SU-DHL-6 (cell line): ENCODE data around the gene XIRP2.

Experiments used
- H2AFZ ChIP-seq: fragments of 200-600 bp; sonication (generic); 2 replicates; pipeline ENCODE4 v1.6.1; 2014; ENCODE audit warnings: low read depth, mild to moderate bottlenecking, moderate library complexity, mixed read lengths, antibody characterized with exemption, low read length; ENCODE audit not compliant: severe bottlenecking
- H3F3A ChIP-seq: fragments of 200-600 bp; shearing (Covaris generic); 2 replicates; pipeline ENCODE4 v1.6.0; 2016; ENCODE audit warnings: antibody characterized with exemption, mild to moderate bottlenecking; ENCODE audit not compliant: insufficient read depth
- H3K27ac ChIP-seq: fragments of 200-600 bp; sonication (generic); 2 replicates; pipeline ENCODE4 v1.5.1; 2016; ENCODE audit warnings: low read depth, mild to moderate bottlenecking, low read length, moderate library complexity, mixed read lengths
- H3K27me3 ChIP-seq: fragments of 200-600 bp; sonication (generic), shearing (Covaris generic); 2 replicates; pipeline ENCODE4 v1.6.0; 2014; ENCODE audit warnings: mild to moderate bottlenecking, low read length
- H3K36me3 ChIP-seq: fragments of 200-600 bp; sonication (generic); 2 replicates; pipeline ENCODE4 v1.6.1; 2014; ENCODE audit warnings: mild to moderate bottlenecking, low read length, mixed read lengths
- H3K4me2 ChIP-seq: fragments of 300-600, 200-600 bp; shearing (Covaris generic), sonication (generic); 2 replicates; pipeline ENCODE4 v1.6.0; 2014; ENCODE audit warnings: low read length, low read depth, mild to moderate bottlenecking; ENCODE audit not compliant: poor library complexity, severe bottlenecking
- H3K4me3 ChIP-seq: fragments of 200-600 bp; sonication (generic); 2 replicates; pipeline ENCODE4 v1.5.1; 2014; ENCODE audit warnings: antibody characterized with exemption, low read length, mild to moderate bottlenecking, mixed read lengths; ENCODE audit not compliant: insufficient read depth, poor library complexity, severe bottlenecking
- H3K79me2 ChIP-seq: fragments of 200-600 bp; sonication (generic); 2 replicates; pipeline ENCODE4 v1.6.1; 2014; ENCODE audit warnings: mild to moderate bottlenecking, low read length, moderate library complexity; ENCODE audit not compliant: insufficient read depth
- H3K9ac ChIP-seq: fragments of 200-600 bp; sonication (generic); 2 replicates; pipeline ENCODE4 v1.7.0; 2014; ENCODE audit warnings: mild to moderate bottlenecking, low read length
- H3K9me2 ChIP-seq: fragments of 200-600 bp; sonication (generic); replicated peaks from 2 replicates; pipeline ENCODE4 v1.6.1; 2014; ENCODE audit warnings: low read length; ENCODE audit not compliant: insufficient read depth
- H3K9me3 ChIP-seq: fragments of 200-600 bp; sonication (generic); 2 replicates; pipeline ENCODE4 v1.6.1; 2014; ENCODE audit warnings: low read length, mixed read lengths; ENCODE audit not compliant: insufficient read depth
- H4K20me1 ChIP-seq: fragments of 200-600 bp; sonication (generic); 2 replicates; pipeline ENCODE4 v1.6.1; 2014; ENCODE audit warnings: low read depth, mild to moderate bottlenecking, antibody characterized with exemption, low read length, moderate library complexity, mixed read lengths
- EZH2phosphoT487 ChIP-seq: fragments of 200-600 bp; sonication (generic), shearing (Covaris generic); conservative IDR thresholded peaks from 2 replicates; pipeline ENCODE4 v1.6.1; 2018; ENCODE audit warnings: mild to moderate bottlenecking, antibody characterized with exemption, low read length, moderate library complexity, mixed read lengths
- TF ChIP-seq, protein P1 (sequence below): fragments of 200-600 bp; sonication (generic); IDR thresholded peaks from one replicate; pipeline ENCODE4 v1.5.1; 2017; ENCODE audit warnings: antibody characterized with exemption, mild to moderate bottlenecking, low read length, moderate library complexity; ENCODE audit not compliant: insufficient read depth, poor library complexity, severe bottlenecking

Gene XIRP2

DNA sequence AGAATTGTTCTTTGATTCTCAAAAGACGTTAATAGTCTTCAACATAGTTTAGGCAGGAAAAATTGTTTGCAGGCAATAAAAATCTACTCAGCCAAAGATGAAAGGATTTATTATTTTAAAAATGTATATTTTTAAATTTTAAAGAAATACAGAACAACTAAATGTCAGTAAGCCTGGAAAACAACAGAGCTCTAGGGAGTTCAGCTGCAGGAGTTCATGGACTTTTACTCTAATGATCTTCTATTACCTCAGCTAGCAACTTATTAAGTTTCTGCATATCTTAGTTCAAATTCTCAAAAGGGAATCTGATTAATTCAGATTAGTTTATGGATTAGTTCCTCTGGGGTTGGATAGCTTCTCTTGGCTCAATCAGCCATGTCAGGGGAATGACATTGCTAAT, 17.9 kb upstream of the XIRP2 start:
- TF ChIP-seq, protein P1, sequence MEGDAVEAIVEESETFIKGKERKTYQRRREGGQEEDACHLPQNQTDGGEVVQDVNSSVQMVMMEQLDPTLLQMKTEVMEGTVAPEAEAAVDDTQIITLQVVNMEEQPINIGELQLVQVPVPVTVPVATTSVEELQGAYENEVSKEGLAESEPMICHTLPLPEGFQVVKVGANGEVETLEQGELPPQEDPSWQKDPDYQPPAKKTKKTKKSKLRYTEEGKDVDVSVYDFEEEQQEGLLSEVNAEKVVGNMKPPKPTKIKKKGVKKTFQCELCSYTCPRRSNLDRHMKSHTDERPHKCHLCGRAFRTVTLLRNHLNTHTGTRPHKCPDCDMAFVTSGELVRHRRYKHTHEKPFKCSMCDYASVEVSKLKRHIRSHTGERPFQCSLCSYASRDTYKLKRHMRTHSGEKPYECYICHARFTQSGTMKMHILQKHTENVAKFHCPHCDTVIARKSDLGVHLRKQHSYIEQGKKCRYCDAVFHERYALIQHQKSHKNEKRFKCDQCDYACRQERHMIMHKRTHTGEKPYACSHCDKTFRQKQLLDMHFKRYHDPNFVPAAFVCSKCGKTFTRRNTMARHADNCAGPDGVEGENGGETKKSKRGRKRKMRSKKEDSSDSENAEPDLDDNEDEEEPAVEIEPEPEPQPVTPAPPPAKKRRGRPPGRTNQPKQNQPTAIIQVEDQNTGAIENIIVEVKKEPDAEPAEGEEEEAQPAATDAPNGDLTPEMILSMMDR: no peak
- TF ChIP-seq EZH2phosphoT487: no peak
- Histone ChIP-seq H3K9me2 (no peaks in the 10 kb centered on the region), H3K27me3 (no peaks in the 10 kb centered on the region), H3K9me3 (no peaks in the 10 kb centered on the region), H3F3A (no peaks in the 10 kb centered on the region), H3K27ac (no peak overlapping the region), H2AFZ (no peak overlapping the region), H3K4me3 (no peak overlapping the region), H4K20me1 (no peaks in the 10 kb centered on the region), H3K4me2 (no peak overlapping the region), H3K79me2 (no peaks in the 10 kb centered on the region), H3K36me3 (no peaks in the 10 kb centered on the region), H3K9ac (no peak overlapping the region)

DNA sequence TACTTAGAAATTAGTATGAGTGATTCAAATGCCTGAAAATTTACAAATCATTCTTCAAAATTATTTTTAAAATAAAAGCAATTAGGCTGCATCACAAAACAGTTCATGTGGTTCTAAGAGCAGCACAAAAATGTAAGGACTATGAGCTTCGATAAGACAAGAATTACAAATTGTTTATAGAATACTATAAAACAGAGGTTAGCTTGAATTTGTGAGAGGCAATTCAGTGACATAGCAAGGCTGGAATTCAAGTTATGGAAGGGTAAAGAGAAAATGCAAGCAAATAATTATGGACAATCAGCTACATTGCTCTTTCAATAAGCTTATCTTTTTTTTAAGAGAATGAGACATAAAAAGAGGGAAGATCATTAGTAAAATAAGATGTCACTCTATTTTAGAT, 7.1 kb upstream of the XIRP2 start:
- no peaks in the 10 kb centered on the region for H4K20me1 ChIP-seq
- H3K9ac ChIP-seq: no peak overlapping the region
- no peaks in the 10 kb centered on the region for H3F3A ChIP-seq
- H3K9me2 ChIP-seq: no peaks in the 10 kb centered on the region
- no peaks in the 10 kb centered on the region for H3K9me3 ChIP-seq
- no peak overlapping the region for H3K27ac ChIP-seq
- H2AFZ ChIP-seq: no peak overlapping the region
- no peaks in the 10 kb centered on the region for H3K79me2 ChIP-seq
- H3K36me3 ChIP-seq: no peaks in the 10 kb centered on the region
- H3K4me2 ChIP-seq: no peak overlapping the region
- H3K4me3 ChIP-seq: no peak overlapping the region
- TF ChIP-seq EZH2phosphoT487: no peak
- TF ChIP-seq, protein P1: no peak
- no peaks in the 10 kb centered on the region for H3K27me3 ChIP-seq

GRCh38 chr2:166882851-166883250, 5.4 kb upstream of the XIRP2 start:
- Histone ChIP-seq H4K20me1 (no peaks in the 10 kb centered on the region), H3K9me3 (no peaks in the 10 kb centered on the region), H3F3A (no peaks in the 10 kb centered on the region), H3K9me2 (no peaks in the 10 kb centered on the region), H3K36me3 (no peaks in the 10 kb centered on the region), H3K27ac (no peak overlapping the region), H3K9ac (no peak overlapping the region), H3K27me3 (no peaks in the 10 kb centered on the region), H3K79me2 (no peaks in the 10 kb centered on the region), H2AFZ (no peak overlapping the region), H3K4me2 (no peak overlapping the region), H3K4me3 (no peak overlapping the region)
- no peak for TF ChIP-seq EZH2phosphoT487
- TF ChIP-seq, protein P1: no peak
